ENCODE measurements around the gene EXOC1.

Gene EXOC1

GRCh38 chr4:55904576-55904975 lies 51.1 kb downstream of the EXOC1 start:
- H3K27ac ChIP-seq (ENCODE audit: low read depth, low read length), result no peak overlapping the region
- no peaks in the 10 kb centered on the region for H3K4me1 ChIP-seq (ENCODE audit: control insufficient read depth, insufficient read depth, low read length)
- H3K36me3 ChIP-seq (ENCODE audit: control insufficient read depth, insufficient read depth, low read length), result peaks cover 15% of the 10 kb centered on the region
- H3K9me3 ChIP-seq (ENCODE audit: control insufficient read depth, insufficient read depth, low read depth, low read length), result no peaks in the 10 kb centered on the region
- H3K4me3 ChIP-seq (ENCODE audit: low read depth, low read length), result no peak overlapping the region
- no peaks in the 10 kb centered on the region for H3K27me3 ChIP-seq (ENCODE audit: control insufficient read depth, insufficient read depth, low read length)
- H3K9ac ChIP-seq (ENCODE audit: low read length), result no peak overlapping the region

DNA sequence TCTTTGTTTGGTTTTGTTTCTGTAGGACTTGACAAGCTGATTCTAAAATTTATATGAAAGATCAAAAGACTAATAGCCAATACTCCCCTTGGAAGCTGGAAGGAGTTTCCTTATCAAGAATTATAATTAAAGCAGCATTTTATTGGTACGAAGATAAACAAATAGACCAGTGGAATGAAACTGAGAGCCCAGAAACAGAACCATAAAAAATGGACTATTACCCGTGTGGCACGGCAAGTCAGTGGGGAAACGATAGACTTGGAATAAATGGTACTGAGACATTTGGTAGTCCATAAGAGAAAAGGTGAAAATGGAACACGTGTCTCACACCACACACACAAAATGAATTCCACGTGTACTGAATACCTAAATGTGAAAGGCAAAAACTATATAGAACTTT lies 52.9 kb downstream of the EXOC1 start:
- Histone ChIP-seq H3K36me3 (ENCODE audit: control insufficient read depth, insufficient read depth, low read length) (peaks cover 11% of the 10 kb centered on the region), H3K4me1 (ENCODE audit: control insufficient read depth, insufficient read depth, low read length) (no peaks in the 10 kb centered on the region), H3K9ac (ENCODE audit: low read length) (no peak overlapping the region), H3K4me3 (ENCODE audit: low read depth, low read length) (no peak overlapping the region), H3K9me3 (ENCODE audit: control insufficient read depth, insufficient read depth, low read depth, low read length) (no peaks in the 10 kb centered on the region), H3K27me3 (ENCODE audit: control insufficient read depth, insufficient read depth, low read length) (no peaks in the 10 kb centered on the region), H3K27ac (ENCODE audit: low read depth, low read length) (no peak overlapping the region)

DNA sequence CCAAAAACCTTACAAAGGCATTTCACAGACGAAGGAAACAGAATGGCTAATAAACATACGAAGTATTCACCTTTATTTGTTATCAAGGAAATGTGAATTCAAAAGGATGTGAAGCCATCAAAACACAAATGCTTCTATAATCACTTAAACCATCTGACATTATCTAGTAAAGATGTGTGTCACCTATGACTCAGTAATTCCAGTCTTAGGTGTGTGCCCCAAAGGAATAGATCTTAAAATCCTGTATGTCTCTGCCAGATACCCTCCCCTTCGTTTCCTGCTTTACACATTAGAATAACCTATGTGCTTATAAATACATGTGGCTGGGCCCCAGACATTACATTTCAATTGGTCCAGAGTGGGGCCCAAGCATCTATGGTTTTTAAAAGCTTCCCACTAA lies 53.5 kb downstream of the EXOC1 start:
- Histone ChIP-seq H3K36me3 (ENCODE audit: control insufficient read depth, insufficient read depth, low read length) (peaks cover 11% of the 10 kb centered on the region), H3K9me3 (ENCODE audit: control insufficient read depth, insufficient read depth, low read depth, low read length) (no peaks in the 10 kb centered on the region), H3K27me3 (ENCODE audit: control insufficient read depth, insufficient read depth, low read length) (no peaks in the 10 kb centered on the region), H3K4me1 (ENCODE audit: control insufficient read depth, insufficient read depth, low read length) (no peaks in the 10 kb centered on the region), H3K27ac (ENCODE audit: low read depth, low read length) (no peak overlapping the region), H3K9ac (ENCODE audit: low read length) (no peak overlapping the region), H3K4me3 (ENCODE audit: low read depth, low read length) (no peak overlapping the region)

DNA sequence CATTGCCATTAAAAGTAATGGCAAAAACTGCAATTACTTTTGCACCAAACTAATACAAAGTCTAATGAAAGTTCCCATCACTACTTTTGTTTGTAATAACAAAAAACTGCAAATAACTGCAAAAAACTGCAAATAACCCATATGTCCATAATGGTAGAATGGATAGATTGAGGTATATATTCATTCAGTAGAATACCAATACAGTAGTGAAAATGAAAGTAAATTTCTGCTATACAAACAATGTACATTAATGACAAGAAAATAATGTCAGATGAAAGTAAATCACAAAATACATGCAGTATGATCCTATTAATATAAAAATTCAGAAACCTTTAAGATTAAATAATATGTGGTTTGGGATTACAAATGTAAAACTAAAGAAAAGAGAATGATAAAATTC lies 54.0 kb downstream of the EXOC1 start:
- no peak overlapping the region for H3K4me3 ChIP-seq (ENCODE audit: low read depth, low read length)
- H3K36me3 ChIP-seq (ENCODE audit: control insufficient read depth, insufficient read depth, low read length), result peaks cover 11% of the 10 kb centered on the region
- H3K9ac ChIP-seq (ENCODE audit: low read length), result no peak overlapping the region
- no peak overlapping the region for H3K27ac ChIP-seq (ENCODE audit: low read depth, low read length)
- H3K9me3 ChIP-seq (ENCODE audit: control insufficient read depth, insufficient read depth, low read depth, low read length), result no peaks in the 10 kb centered on the region
- no peaks in the 10 kb centered on the region for H3K27me3 ChIP-seq (ENCODE audit: control insufficient read depth, insufficient read depth, low read length)
- no peaks in the 10 kb centered on the region for H3K4me1 ChIP-seq (ENCODE audit: control insufficient read depth, insufficient read depth, low read length)

GRCh38 chr4:55910140-55910539 lies 56.7 kb downstream of the EXOC1 start:
- Histone ChIP-seq H3K9me3 (ENCODE audit: control insufficient read depth, insufficient read depth, low read depth, low read length) (no peaks in the 10 kb centered on the region), H3K27me3 (ENCODE audit: control insufficient read depth, insufficient read depth, low read length) (no peaks in the 10 kb centered on the region), H3K9ac (ENCODE audit: low read length) (no peak overlapping the region), H3K36me3 (ENCODE audit: control insufficient read depth, insufficient read depth, low read length) (no peaks in the 10 kb centered on the region; the same call in 1 of the 2 replicates), H3K4me1 (ENCODE audit: control insufficient read depth, insufficient read depth, low read length) (no peaks in the 10 kb centered on the region), H3K4me3 (ENCODE audit: low read depth, low read length) (no peak overlapping the region), H3K27ac (ENCODE audit: low read depth, low read length) (no peak overlapping the region)

GRCh38 chr4:55912249-55912648 lies 58.8 kb downstream of the EXOC1 start:
- Histone ChIP-seq H3K4me1 (ENCODE audit: control insufficient read depth, insufficient read depth, low read length) (no peaks in the 10 kb centered on the region), H3K9ac (ENCODE audit: low read length) (no peak overlapping the region), H3K27ac (ENCODE audit: low read depth, low read length) (no peak overlapping the region), H3K36me3 (ENCODE audit: control insufficient read depth, insufficient read depth, low read length) (no peaks in the 10 kb centered on the region), H3K4me3 (ENCODE audit: low read depth, low read length) (no peak overlapping the region), H3K9me3 (ENCODE audit: control insufficient read depth, insufficient read depth, low read depth, low read length) (no peaks in the 10 kb centered on the region), H3K27me3 (ENCODE audit: control insufficient read depth, insufficient read depth, low read length) (no peaks in the 10 kb centered on the region)

DNA sequence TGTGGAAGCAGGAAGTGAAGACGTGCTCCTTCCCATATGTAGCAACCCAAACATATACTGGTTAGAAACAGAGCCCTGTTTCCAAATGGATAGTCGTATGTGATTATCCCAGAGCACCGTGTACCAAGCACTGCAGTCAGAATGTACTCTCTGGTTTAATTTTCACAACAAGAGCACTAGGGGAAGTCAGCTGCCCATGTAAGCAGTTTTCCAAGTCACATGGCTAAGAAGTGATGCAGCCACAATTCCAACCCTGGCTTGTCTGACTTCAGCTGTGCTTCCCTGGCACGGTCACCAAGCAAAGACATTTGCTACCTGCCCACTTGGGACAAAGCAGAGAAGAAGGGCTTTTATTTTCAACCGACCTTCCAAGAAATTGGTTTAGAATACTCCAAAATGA lies 67.1 kb downstream of the EXOC1 start:
- Histone ChIP-seq H3K9ac (ENCODE audit: low read length) (no peak overlapping the region), H3K27me3 (ENCODE audit: control insufficient read depth, insufficient read depth, low read length) (no peaks in the 10 kb centered on the region), H3K4me1 (ENCODE audit: control insufficient read depth, insufficient read depth, low read length) (0 out of 2 replicates have a peak, but pooled peaks cover 2% of the 10 kb centered on the region), H3K36me3 (ENCODE audit: control insufficient read depth, insufficient read depth, low read length) (no peaks in the 10 kb centered on the region), H3K4me3 (ENCODE audit: low read depth, low read length) (no peak overlapping the region), H3K9me3 (ENCODE audit: control insufficient read depth, insufficient read depth, low read depth, low read length) (peaks cover 7% of the 10 kb centered on the region; the same call in 1 of the 2 replicates), H3K27ac (ENCODE audit: low read depth, low read length) (no peak overlapping the region)

DNA sequence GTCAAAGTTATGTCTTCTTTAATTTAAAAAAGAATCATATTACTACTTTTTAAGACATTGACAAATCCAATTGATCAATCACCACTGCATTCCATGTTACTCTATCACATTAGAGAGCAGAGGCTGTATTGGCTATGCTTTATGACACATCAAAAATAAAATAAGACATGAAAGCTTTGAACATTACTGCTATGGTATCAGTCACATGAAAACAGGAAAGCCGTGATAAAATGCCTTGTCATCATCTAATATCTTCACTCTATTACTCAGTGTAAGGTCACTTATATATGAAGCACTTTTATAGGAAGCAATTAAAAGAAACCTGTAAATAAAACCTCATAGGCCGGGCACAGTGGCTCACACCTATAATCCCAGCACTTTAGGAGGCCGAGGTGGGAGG lies 67.6 kb downstream of the EXOC1 start:
- Histone ChIP-seq H3K27me3 (ENCODE audit: control insufficient read depth, insufficient read depth, low read length) (no peaks in the 10 kb centered on the region), H3K27ac (ENCODE audit: low read depth, low read length) (no peak overlapping the region), H3K4me3 (ENCODE audit: low read depth, low read length) (no peak overlapping the region), H3K9ac (ENCODE audit: low read length) (no peak overlapping the region), H3K9me3 (ENCODE audit: control insufficient read depth, insufficient read depth, low read depth, low read length) (peaks cover 7% of the 10 kb centered on the region; the same call in 1 of the 2 replicates), H3K36me3 (ENCODE audit: control insufficient read depth, insufficient read depth, low read length) (no peaks in the 10 kb centered on the region), H3K4me1 (ENCODE audit: control insufficient read depth, insufficient read depth, low read length) (peaks cover 3% of the 10 kb centered on the region)

DNA sequence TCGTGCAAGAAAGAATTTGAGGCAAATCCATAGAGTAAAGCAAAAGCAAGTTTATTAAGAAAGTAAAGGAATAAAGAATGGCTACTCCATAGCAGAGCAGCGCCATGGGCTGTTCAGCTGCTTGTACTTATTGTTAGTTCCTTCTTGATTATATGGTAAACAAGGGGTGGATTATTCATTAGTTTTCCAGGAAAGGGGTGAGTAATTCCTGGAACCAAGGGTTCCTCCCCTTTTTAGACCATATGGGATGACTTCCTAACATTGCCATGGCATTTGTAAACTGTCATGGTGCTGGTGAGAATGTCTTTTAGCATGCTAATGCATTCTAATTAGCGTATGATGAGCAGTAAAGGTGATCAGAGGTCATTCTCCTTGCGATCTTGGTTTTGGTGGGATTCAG lies 71.8 kb downstream of the EXOC1 start:
- H3K27ac ChIP-seq (ENCODE audit: low read depth, low read length), result no peak overlapping the region
- no peaks in the 10 kb centered on the region for H3K27me3 ChIP-seq (ENCODE audit: control insufficient read depth, insufficient read depth, low read length)
- no peak overlapping the region for H3K9ac ChIP-seq (ENCODE audit: low read length)
- H3K36me3 ChIP-seq (ENCODE audit: control insufficient read depth, insufficient read depth, low read length), result no peaks in the 10 kb centered on the region
- peaks cover 7% of the 10 kb centered on the region; the same call in 1 of the 2 replicates for H3K9me3 ChIP-seq (ENCODE audit: control insufficient read depth, insufficient read depth, low read depth, low read length)
- peaks cover 21% of the 10 kb centered on the region for H3K4me1 ChIP-seq (ENCODE audit: control insufficient read depth, insufficient read depth, low read length)
- no peak overlapping the region for H3K4me3 ChIP-seq (ENCODE audit: low read depth, low read length)

DNA sequence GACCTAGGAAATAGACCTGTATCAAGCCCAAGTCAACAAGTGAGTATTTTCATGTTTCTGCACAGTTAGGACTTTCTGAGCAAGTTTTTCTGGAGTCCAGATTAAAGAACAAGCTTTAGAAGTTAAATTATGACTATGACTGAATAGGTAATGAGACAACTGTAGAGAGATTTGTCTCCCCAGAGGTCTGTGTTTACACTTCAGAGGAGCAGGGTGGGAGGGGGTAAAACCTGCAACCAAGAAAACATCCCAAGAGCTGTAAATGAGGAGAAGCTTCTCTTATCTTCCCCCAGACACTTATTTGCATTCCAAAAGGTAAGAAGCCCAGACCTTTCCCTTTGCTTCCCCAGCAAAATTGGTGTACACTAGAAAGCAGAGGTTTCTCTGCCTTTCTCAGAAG lies 73.2 kb downstream of the EXOC1 start:
- Histone ChIP-seq H3K4me3 (ENCODE audit: low read depth, low read length) (no peak overlapping the region), H3K27ac (ENCODE audit: low read depth, low read length) (no peak overlapping the region), H3K9me3 (ENCODE audit: control insufficient read depth, insufficient read depth, low read depth, low read length) (peaks cover 7% of the 10 kb centered on the region; the same call in 1 of the 2 replicates), H3K9ac (ENCODE audit: low read length) (no peak overlapping the region), H3K4me1 (ENCODE audit: control insufficient read depth, insufficient read depth, low read length) (peaks cover 25% of the 10 kb centered on the region), H3K27me3 (ENCODE audit: control insufficient read depth, insufficient read depth, low read length) (no peaks in the 10 kb centered on the region), H3K36me3 (ENCODE audit: control insufficient read depth, insufficient read depth, low read length) (no peaks in the 10 kb centered on the region)

DNA sequence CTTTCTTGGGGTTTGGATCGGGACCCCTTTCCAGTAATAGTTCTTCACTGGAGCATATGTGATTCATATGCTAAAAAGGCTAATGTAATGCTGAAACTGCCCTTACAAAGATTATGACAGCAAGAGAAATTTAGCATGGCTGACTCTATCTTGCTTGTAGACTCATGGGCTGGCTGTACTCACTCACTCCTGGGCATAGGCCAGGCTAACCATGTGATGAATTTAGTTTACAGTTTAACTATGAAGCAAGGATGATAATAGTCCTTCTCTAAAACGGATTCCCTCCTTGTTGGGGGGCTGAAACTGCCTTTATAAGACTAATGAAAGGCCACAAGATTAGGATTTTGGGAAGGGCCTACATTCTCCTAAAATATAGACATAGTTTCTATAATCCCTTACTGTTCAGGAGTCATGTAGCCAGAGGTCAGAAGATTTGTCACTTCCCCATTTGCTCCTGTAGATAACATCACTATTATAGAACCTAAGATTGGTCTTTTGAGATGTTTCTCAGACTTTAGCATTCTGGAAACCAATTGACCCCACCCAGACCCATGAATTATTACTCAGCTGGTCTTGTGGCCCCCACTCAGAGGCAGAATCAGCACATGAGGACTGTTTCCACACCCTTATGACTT lies 74.5 kb downstream of the EXOC1 start:
- H3K4me1 ChIP-seq (ENCODE audit: control insufficient read depth, insufficient read depth, low read length), result peaks cover 25% of the 10 kb centered on the region
- H3K27ac ChIP-seq (ENCODE audit: low read depth, low read length), result no peak overlapping the region
- no peaks in the 10 kb centered on the region for H3K36me3 ChIP-seq (ENCODE audit: control insufficient read depth, insufficient read depth, low read length)
- no peaks in the 10 kb centered on the region for H3K27me3 ChIP-seq (ENCODE audit: control insufficient read depth, insufficient read depth, low read length)
- H3K9ac ChIP-seq (ENCODE audit: low read length), result no peak overlapping the region
- no peak overlapping the region for H3K4me3 ChIP-seq (ENCODE audit: low read depth, low read length)
- H3K9me3 ChIP-seq (ENCODE audit: control insufficient read depth, insufficient read depth, low read depth, low read length), result peaks cover 7% of the 10 kb centered on the region; the same call in 1 of the 2 replicates

All from HUES6 (cell line).